T-cell (primary cell): ENCODE measurements around the gene GALNT14. TPM values are rescaled to one million over a fixed set of nuclear protein-coding genes. Genes with fewer than 3 reads are reported as not detected.

ENCODE experiments used
- ATAC-seq, 4 experiments: fragments of 200-7000 bp in 3 of 4; fragments of 150-1000 bp in 1 of 4; cut with Tn5 transposase; replicated peaks in 1 of 4; 1 replicate in 3 of 4; 2 replicates in 1 of 4; pipeline ENCODE4 v1.10.0; 2021; ENCODE audit warnings: moderate library complexity in 3 of 4, mild to moderate bottlenecking in 2 of 4, moderate number of reproducible peaks in 1 of 4
- CTCF ChIA-PET, 2 donors: fragments of 300-600 bp; sonication (Branson Sonifier 250); formaldehyde crosslinking; loops; one replicate each; lab custom pipeline; 2022; ENCODE audit warnings: antibody characterized with exemption in 2 of 2; lab: Charles Lee
- POLR2A ChIA-PET, 2 donors: fragments of 300-600 bp; sonication (Branson Sonifier 250); formaldehyde crosslinking; loops; one replicate each; lab custom pipeline; 2022; ENCODE audit warnings: antibody characterized with exemption in 2 of 2; lab: Charles Lee
- DNase-seq, 35 experiments: peaks; one replicate each; pipeline versions ENCODE4 v3.0.0 to v3.0.0-alpha.2; 2013 to 2023
- H3K27ac ChIP-seq: one replicate; pipeline ENCODE4 v1.5.1; 2013; ENCODE audit warnings: low read length
- H3K27me3 ChIP-seq, 2 experiments: replicated peaks in 1 of 2; 1 replicate in 1 of 2; 2 replicates in 1 of 2; pipeline versions ENCODE4 v1.6.1 to v1.7.0; 2013; ENCODE audit warnings: low read length in 1 of 2, mixed read lengths in 1 of 2; ENCODE audit not compliant: control insufficient read depth in 2 of 2, insufficient read depth in 2 of 2; ENCODE audit errors: extremely low read depth in 1 of 2
- H3K36me3 ChIP-seq, 2 donors: 1 replicate in 1 of 2; 2 replicates in 1 of 2; pipeline versions ENCODE4 v1.6.1 to v1.7.0; 2013; ENCODE audit warnings: low read length in 1 of 2; ENCODE audit not compliant: control insufficient read depth in 2 of 2, insufficient read depth in 1 of 2; ENCODE audit errors: extremely low read depth in 1 of 2
- H3K4me1 ChIP-seq, 2 experiments: 1 replicate in 1 of 2; 2 replicates in 1 of 2; pipeline versions ENCODE4 v1.6.1 to v1.7.0; 2013; ENCODE audit warnings: low read length in 2 of 2, mixed read lengths in 1 of 2; ENCODE audit not compliant: insufficient read depth in 2 of 2, control insufficient read depth in 1 of 2; ENCODE audit errors: extremely low read depth in 1 of 2
- H3K4me3 ChIP-seq, 2 donors: 1 replicate in 1 of 2; 2 replicates in 1 of 2; pipeline versions ENCODE4 v1.5.1 to v1.7.0; 2013; ENCODE audit warnings: mild to moderate bottlenecking in 2 of 2, low read length in 1 of 2, moderate library complexity in 1 of 2; ENCODE audit not compliant: control insufficient read depth in 1 of 2; ENCODE audit errors: extremely low read depth in 1 of 2
- H3K9me3 ChIP-seq: 2 replicates; pipeline ENCODE4 v1.7.0; 2013
- H3K27ac Mint-ChIP-seq, 2 donors: one replicate each; pipeline ENCODE4 v1.8.0; 2020 to 2021; ENCODE audit warnings: mild to moderate bottlenecking in 2 of 2, mixed read lengths in 2 of 2
- H3K27me3 Mint-ChIP-seq, 2 donors: one replicate each; pipeline ENCODE4 v1.8.0; 2021 to 2022; ENCODE audit warnings: mixed read lengths in 2 of 2
- H3K36me3 Mint-ChIP-seq: one replicate; pipeline ENCODE4 v1.8.0; 2021; ENCODE audit warnings: mixed read lengths
- H3K4me1 Mint-ChIP-seq, 3 donors: one replicate each; pipeline ENCODE4 v1.8.0; 2020 to 2022; ENCODE audit warnings: mixed read lengths in 3 of 3, mild to moderate bottlenecking in 1 of 3
- H3K4me3 Mint-ChIP-seq, 3 donors: one replicate each; pipeline ENCODE4 v1.8.0; 2020 to 2022; ENCODE audit warnings: mild to moderate bottlenecking in 3 of 3, mixed read lengths in 3 of 3, moderate library complexity in 3 of 3
- H3K9me3 Mint-ChIP-seq, 3 donors: one replicate each; pipeline ENCODE4 v1.8.0; 2020 to 2022; ENCODE audit warnings: mixed read lengths in 3 of 3
- WGBS: methylation state at CpG from one replicate; pipeline ENCODE4 v1.1.5; 2013; ENCODE audit warnings: missing lambda C conversion rate; ENCODE audit not compliant: insufficient coverage; 5-methylcytosine and 5-hydroxymethylcytosine counted together
- total RNA-seq, 35 experiments: library from RNA in 6 of 35; stranded (reverse) in 6 of 35; fragments of 120-200 nt in 1 of 35; gene quantifications; one replicate each; pipeline versions ENCODE4 v1.2.1 to v1.2.4 and lab custom pipeline; 2013 to 2026

GALNT14 gene
- total RNA-seq, 5 donors from 2014 or later (not counting 1 experiment from before 2014, with no cell fraction given): 0.29 to 0.38 TPM; not detected in 3

DNA sequence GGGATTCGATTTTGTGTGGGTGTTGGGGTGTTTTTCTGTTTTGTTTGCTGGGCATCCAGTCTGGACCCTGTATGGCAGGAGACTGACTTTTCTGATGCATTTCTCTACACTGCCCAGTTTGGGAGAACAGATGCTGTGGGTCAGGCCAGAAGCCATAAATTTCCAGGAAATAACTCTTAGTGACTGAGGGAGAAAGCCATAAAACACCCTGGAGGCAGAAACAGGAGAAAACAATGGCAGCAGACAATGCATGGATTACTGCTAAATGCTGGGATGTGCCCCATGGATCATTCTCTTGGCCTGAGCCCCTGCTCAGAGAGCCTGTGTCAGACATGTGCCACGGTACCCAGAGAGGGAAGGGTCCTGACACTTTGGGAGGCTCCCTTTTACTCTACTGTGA, 197.4 kb downstream of the GALNT14 start:
- no peak overlapping the region for H3K27ac Mint-ChIP-seq
- no peaks in the 10 kb centered on the region for H3K9me3 ChIP-seq
- CTCF ChIA-PET: no interaction called here
- H3K36me3 Mint-ChIP-seq: no peaks in the 10 kb centered on the region
- H3K9me3 Mint-ChIP-seq: no peaks in the 10 kb centered on the region
- no peaks in the 10 kb centered on the region for H3K4me1 Mint-ChIP-seq
- POLR2A ChIA-PET: no interaction called here
- H3K4me3 ChIP-seq: no peak overlapping the region
- peaks cover 1 to 10% of the 10 kb centered on the region in 2 donors for H3K27me3 Mint-ChIP-seq
- H3K4me1 ChIP-seq: no peaks in the 10 kb centered on the region
- no CpG with 5 or more reads among the region's 2 CpGs for WGBS
- H3K4me3 Mint-ChIP-seq: no peak overlapping the region
- H3K27me3 ChIP-seq: peaks cover 0 to 10% of the 10 kb centered on the region in 2 experiments
- no peak overlapping the region for H3K27ac ChIP-seq
- no peaks in the 10 kb centered on the region for H3K36me3 ChIP-seq
- ATAC-seq (no peak), DNase-seq (no peak)

DNA sequence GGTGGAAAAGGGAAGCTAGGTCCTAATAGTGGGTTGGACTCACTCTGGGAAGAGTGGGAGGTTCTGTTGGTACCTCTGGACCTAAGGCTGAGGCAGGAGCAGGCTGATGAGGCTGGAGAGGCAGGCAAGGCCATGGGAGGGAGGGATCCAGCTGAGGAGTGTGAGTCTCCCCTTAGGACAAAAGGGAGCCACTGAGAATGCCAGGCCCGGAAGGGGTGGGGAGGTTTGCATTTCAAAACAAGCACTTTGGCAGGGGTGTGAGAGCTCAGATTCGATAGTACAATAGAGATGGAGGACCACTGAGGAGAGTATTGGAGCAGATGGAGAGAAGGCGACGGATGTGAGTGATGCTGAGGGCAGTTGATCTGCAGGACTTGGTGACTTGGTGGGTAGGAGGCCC, 198.9 kb downstream of the GALNT14 start:
- no peak overlapping the region for H3K4me3 ChIP-seq
- DNase-seq (no peak), ATAC-seq (no peak)
- WGBS: 80% methylated on average over 2 of the region's 4 CpGs
- Mint-ChIP-seq H3K36me3 (no peaks in the 10 kb centered on the region), H3K4me3 (no peak overlapping the region), H3K27ac (no peak overlapping the region), H3K4me1 (no peaks in the 10 kb centered on the region), H3K27me3 (peaks cover 1 to 10% of the 10 kb centered on the region in 2 donors), H3K9me3 (no peaks in the 10 kb centered on the region)
- no peaks in the 10 kb centered on the region for H3K9me3 ChIP-seq
- POLR2A ChIA-PET: no interaction called here
- no peaks in the 10 kb centered on the region for H3K36me3 ChIP-seq
- H3K4me1 ChIP-seq: no peaks in the 10 kb centered on the region
- H3K27me3 ChIP-seq: peaks cover 0 to 9% of the 10 kb centered on the region in 2 experiments
- H3K27ac ChIP-seq: no peak overlapping the region
- CTCF ChIA-PET: no interaction called here

DNA sequence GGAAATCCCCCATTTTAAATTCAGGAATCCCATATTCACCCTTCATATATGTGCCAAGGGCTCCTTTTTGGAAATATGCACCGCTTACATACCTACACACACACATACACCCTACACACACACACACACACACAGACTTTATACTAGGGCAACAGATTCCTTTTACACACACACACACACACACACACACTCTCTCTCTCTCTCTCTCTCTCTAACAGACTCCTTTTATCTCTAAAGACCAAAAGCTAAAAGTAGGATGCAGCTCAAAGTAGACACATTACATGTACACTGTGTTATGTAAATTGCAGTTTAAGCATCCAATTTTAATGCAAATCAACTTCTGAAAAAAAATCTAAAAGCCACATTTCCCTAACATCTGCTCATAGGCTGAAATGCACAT, 200.0 kb downstream of the GALNT14 start:
- no peaks in the 10 kb centered on the region for H3K9me3 ChIP-seq
- DNase-seq (no peak), ATAC-seq (no peak)
- H3K27me3 ChIP-seq: peaks cover 0 to 9% of the 10 kb centered on the region in 2 experiments
- H3K36me3 ChIP-seq: no peaks in the 10 kb centered on the region
- no peak overlapping the region for H3K27ac ChIP-seq
- POLR2A ChIA-PET: no interaction called here
- H3K36me3 Mint-ChIP-seq: no peaks in the 10 kb centered on the region
- H3K27me3 Mint-ChIP-seq: peaks cover 1 to 10% of the 10 kb centered on the region in 2 donors
- no peaks in the 10 kb centered on the region for H3K9me3 Mint-ChIP-seq
- 63% methylated on average over 1 of the region's 1 CpG for WGBS
- no peaks in the 10 kb centered on the region for H3K4me1 ChIP-seq
- no peak overlapping the region for H3K4me3 Mint-ChIP-seq
- no peak overlapping the region for H3K27ac Mint-ChIP-seq
- H3K4me1 Mint-ChIP-seq: no peaks in the 10 kb centered on the region
- H3K4me3 ChIP-seq: no peak overlapping the region
- CTCF ChIA-PET: no interaction called here

- CTCF ChIA-PET: no interaction called here
- POLR2A ChIA-PET: no interaction called here
- WGBS: no CpG with 5 or more reads among the region's 2 CpGs
These were observed 201.3 kb downstream of the GALNT14 start for GRCh38 chr2:30936977-30937376.

DNA sequence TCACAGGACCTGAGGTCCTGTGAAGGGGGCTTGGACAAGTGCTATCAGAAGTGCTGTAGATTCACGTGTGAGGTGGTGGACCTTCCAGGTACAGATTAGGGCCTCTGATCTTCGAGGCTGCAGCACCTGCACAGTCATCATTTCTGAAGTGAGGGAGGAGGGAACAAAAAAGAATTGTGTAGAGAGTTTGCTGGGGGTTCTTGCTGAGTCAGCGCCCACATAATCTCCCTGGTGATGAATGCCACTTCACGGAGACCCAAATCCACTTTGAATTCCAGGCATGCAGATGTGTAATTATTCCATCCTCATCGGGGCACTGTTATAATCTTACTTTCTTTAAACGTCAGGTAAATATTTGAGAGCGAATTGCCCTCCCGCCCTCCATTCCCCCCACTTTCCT, 202.4 kb downstream of the GALNT14 start:
- Histone ChIP-seq H3K4me1 (no peaks in the 10 kb centered on the region), H3K27me3 (peaks cover 0 to 17% of the 10 kb centered on the region in 2 experiments), H3K4me3 (no peak overlapping the region), H3K9me3 (no peaks in the 10 kb centered on the region), H3K27ac (no peak overlapping the region), H3K36me3 (no peaks in the 10 kb centered on the region)
- ATAC-seq: no peak
- Mint-ChIP-seq H3K4me3 (no peak overlapping the region), H3K27ac (no peak overlapping the region), H3K27me3 (peaks cover 1 to 4% of the 10 kb centered on the region in 2 donors), H3K9me3 (no peaks in the 10 kb centered on the region), H3K4me1 (no peaks in the 10 kb centered on the region), H3K36me3 (no peaks in the 10 kb centered on the region)
- ChIA-PET CTCF (no interaction called here), POLR2A (no interaction called here)
- WGBS: 59% methylated on average over 5 of the region's 8 CpGs
- DNase-seq: no peak

More at GRCh38 chr2:30936977-30937376, 201.3 kb downstream of the GALNT14 start:
- Histone ChIP-seq H3K36me3 (no peaks in the 10 kb centered on the region), H3K9me3 (no peaks in the 10 kb centered on the region), H3K27ac (no peak overlapping the region), H3K4me1 (no peaks in the 10 kb centered on the region), H3K27me3 (peaks cover 0 to 12% of the 10 kb centered on the region in 2 experiments), H3K4me3 (no peak overlapping the region)
- Mint-ChIP-seq H3K27ac (no peak overlapping the region), H3K9me3 (no peaks in the 10 kb centered on the region), H3K27me3 (peaks cover 1 to 9% of the 10 kb centered on the region in 2 donors), H3K4me1 (no peaks in the 10 kb centered on the region), H3K36me3 (no peaks in the 10 kb centered on the region), H3K4me3 (no peak overlapping the region)
- no peak for DNase-seq
- no peak for ATAC-seq

GRCh38 chr2:30934066-30934465, 204.2 kb downstream of the GALNT14 start:
- H3K36me3 Mint-ChIP-seq: no peaks in the 10 kb centered on the region
- DNase-seq (no peak), ATAC-seq (no peak)
- CTCF ChIA-PET: no interaction called here
- Histone ChIP-seq H3K4me3 (no peak overlapping the region), H3K36me3 (no peaks in the 10 kb centered on the region), H3K9me3 (no peaks in the 10 kb centered on the region), H3K4me1 (no peaks in the 10 kb centered on the region), H3K27me3 (peaks cover 0 to 8% of the 10 kb centered on the region in 2 experiments), H3K27ac (no peak overlapping the region)
- H3K9me3 Mint-ChIP-seq: no peaks in the 10 kb centered on the region
- H3K4me3 Mint-ChIP-seq: no peak overlapping the region
- POLR2A ChIA-PET: no interaction called here
- H3K4me1 Mint-ChIP-seq: no peaks in the 10 kb centered on the region
- H3K27me3 Mint-ChIP-seq: peaks cover 1 to 3% of the 10 kb centered on the region in 2 donors
- whole genome bisulfite sequencing: 84% methylated on average over 5 of the region's 7 CpGs
- H3K27ac Mint-ChIP-seq: no peak overlapping the region

DNA sequence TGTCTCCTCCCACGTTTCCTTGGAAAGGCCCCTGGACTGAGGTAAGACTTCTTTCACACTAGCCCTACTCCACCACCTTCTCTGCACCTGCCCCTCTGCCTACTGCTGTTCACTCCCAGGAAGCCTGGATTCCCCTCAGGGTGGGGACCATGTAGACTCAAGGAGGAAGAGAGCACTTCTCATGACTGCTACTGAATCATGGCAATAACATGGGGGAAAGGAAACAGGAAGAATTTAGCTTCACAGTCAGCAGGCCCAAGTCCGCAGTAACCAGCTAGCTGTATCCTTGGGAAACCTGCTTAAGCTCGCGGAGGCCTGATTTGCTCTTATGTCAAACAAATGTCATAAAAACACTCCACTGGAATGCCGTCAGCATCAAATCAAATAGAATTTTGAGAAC, 204.7 kb downstream of the GALNT14 start:
- H3K4me1 Mint-ChIP-seq: no peaks in the 10 kb centered on the region
- no peaks in the 10 kb centered on the region for H3K36me3 ChIP-seq
- H3K4me3 ChIP-seq: no peak overlapping the region
- H3K27me3 ChIP-seq: peaks cover 0 to 8% of the 10 kb centered on the region in 2 experiments
- H3K9me3 Mint-ChIP-seq: no peaks in the 10 kb centered on the region
- H3K27me3 Mint-ChIP-seq: peaks cover 0 to 1% of the 10 kb centered on the region in 2 donors
- ATAC-seq (no peak), DNase-seq (no peak)
- POLR2A ChIA-PET: no interaction called here
- H3K27ac ChIP-seq: no peak overlapping the region
- H3K36me3 Mint-ChIP-seq: no peaks in the 10 kb centered on the region
- H3K27ac Mint-ChIP-seq: no peak overlapping the region
- H3K4me1 ChIP-seq: no peaks in the 10 kb centered on the region
- 0% methylated on average over 1 of the region's 5 CpGs for WGBS
- H3K9me3 ChIP-seq: no peaks in the 10 kb centered on the region
- CTCF ChIA-PET: no interaction called here
- no peak overlapping the region for H3K4me3 Mint-ChIP-seq
